Transverse colon (tissue), 4 donors: Measurements from ENCODE around the gene CCDC83.

Experiments
- EP300 ChIP-seq: sonication (generic); formaldehyde crosslinking; IDR thresholded peaks from one replicate; pipeline ENCODE4 v1.6.1; 2017; ENCODE audit warnings: antibody characterized with exemption, low read depth
- POLR2A ChIP-seq: fragments of 450-650 bp; IDR thresholded peaks from one replicate; pipeline ENCODE4 v1.6.1; 2016; ENCODE audit warnings: antibody characterized with exemption, mild to moderate bottlenecking, moderate library complexity
- POLR2AphosphoS5 ChIP-seq, 3 donors: sonication (generic); formaldehyde crosslinking; IDR thresholded peaks; one replicate each; pipeline ENCODE4 v1.6.1; 2016; ENCODE audit warnings: antibody characterized with exemption in 3 of 3
- TF ChIP-seq, protein P1 (sequence below), 5 experiments: fragments of 200-600 bp in 3 of 5; fragments of 450-650 bp in 2 of 5; sonication (generic) in 3 of 5; IDR thresholded peaks; 1 replicate in 2 of 5; 2 replicates in 3 of 5; pipeline ENCODE4 v1.5.1; 2016 to 2017; ENCODE audit warnings: antibody characterized with exemption in 5 of 5, inconsistent platforms in 3 of 5, mild to moderate bottlenecking in 2 of 5, moderate library complexity in 1 of 5

DNA sequence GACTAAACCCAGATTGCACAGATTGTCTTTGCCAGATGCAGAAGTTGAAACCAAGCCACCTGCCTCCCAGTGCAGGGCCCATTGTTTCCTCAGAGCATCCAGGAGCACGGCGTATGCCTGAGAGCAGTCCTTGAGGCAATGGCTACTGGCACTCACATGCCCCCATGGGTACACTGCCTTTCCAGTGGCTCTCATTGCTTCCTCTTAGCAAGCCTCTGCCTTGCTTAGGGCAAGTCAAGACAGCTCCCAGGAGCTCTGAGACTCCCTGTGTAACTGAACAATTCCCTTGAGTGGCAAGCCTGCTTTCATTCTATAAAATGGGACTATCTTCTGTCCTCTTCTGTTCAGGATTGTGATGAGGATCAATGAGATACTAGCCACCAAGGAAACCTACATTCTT lies 48.3 kb upstream of the CCDC83 start:
- TF ChIP-seq, protein P1, sequence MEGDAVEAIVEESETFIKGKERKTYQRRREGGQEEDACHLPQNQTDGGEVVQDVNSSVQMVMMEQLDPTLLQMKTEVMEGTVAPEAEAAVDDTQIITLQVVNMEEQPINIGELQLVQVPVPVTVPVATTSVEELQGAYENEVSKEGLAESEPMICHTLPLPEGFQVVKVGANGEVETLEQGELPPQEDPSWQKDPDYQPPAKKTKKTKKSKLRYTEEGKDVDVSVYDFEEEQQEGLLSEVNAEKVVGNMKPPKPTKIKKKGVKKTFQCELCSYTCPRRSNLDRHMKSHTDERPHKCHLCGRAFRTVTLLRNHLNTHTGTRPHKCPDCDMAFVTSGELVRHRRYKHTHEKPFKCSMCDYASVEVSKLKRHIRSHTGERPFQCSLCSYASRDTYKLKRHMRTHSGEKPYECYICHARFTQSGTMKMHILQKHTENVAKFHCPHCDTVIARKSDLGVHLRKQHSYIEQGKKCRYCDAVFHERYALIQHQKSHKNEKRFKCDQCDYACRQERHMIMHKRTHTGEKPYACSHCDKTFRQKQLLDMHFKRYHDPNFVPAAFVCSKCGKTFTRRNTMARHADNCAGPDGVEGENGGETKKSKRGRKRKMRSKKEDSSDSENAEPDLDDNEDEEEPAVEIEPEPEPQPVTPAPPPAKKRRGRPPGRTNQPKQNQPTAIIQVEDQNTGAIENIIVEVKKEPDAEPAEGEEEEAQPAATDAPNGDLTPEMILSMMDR (IDR thresholded peaks at IDR 0.05): no peak
- no peak for TF ChIP-seq POLR2A
- TF ChIP-seq POLR2AphosphoS5 (IDR thresholded peaks at IDR 0.05): no peak
- no peak for TF ChIP-seq EP300
